ENCODE data around the gene RALGAPA1.
"Not testable (repeated sequence)": the region's sequence is repeated elsewhere in the genome, so short reads cannot be mapped to it uniquely, and the experiment has no call there.

The RALGAPA1 gene

GRCh38 chr14:35821564-35822411 lies 12.7 kb upstream of the RALGAPA1 start:
- no peak for DNase-seq

GRCh38 chr14:35819591-35820540 lies 10.8 kb upstream of the RALGAPA1 start:
- no peak for DNase-seq

- no peak for DNase-seq
Observed at GRCh38 chr14:35818346-35819115, 9.4 kb upstream of the RALGAPA1 start.

GRCh38 chr14:35814371-35815005 lies 5.4 kb upstream of the RALGAPA1 start:
- peak; percentile 20 for DNase-seq

GRCh38 chr14:35810963-35811362 lies 1.9 kb upstream of the RALGAPA1 start:
- DNase-seq = no peak

GRCh38 chr14:35809597-35809996 lies 502 bp upstream of the RALGAPA1 start:
- no peak for DNase-seq

GRCh38 chr14:35808076-35808637 lies 938 bp downstream of the RALGAPA1 start:
- DNase-seq = no peak

- DNase-seq = no peak
Observed at GRCh38 chr14:35807131-35807961, 1.7 kb downstream of the RALGAPA1 start.

- no peak for DNase-seq
Observed at GRCh38 chr14:35806006-35806907, 2.8 kb downstream of the RALGAPA1 start.

- no peak for DNase-seq
Observed at GRCh38 chr14:35797796-35798195, 11.3 kb downstream of the RALGAPA1 start.

GRCh38 chr14:35789651-35790050 lies 19.4 kb downstream of the RALGAPA1 start:
- no peak for DNase-seq

- no peak for DNase-seq
Observed at GRCh38 chr14:35786856-35787255, 22.2 kb downstream of the RALGAPA1 start.

- DNase-seq = no peak
Observed at GRCh38 chr14:35783699-35784098, 25.4 kb downstream of the RALGAPA1 start.

- no peak for DNase-seq
Observed at GRCh38 chr14:35779368-35779767, 29.7 kb downstream of the RALGAPA1 start.

- not testable (repeated sequence) for DNase-seq
Observed at GRCh38 chr14:35777550-35777949, 31.5 kb downstream of the RALGAPA1 start.

GRCh38 chr14:35776823-35777222 lies 32.3 kb downstream of the RALGAPA1 start:
- no peak for DNase-seq

GRCh38 chr14:35776085-35776484 lies 33.0 kb downstream of the RALGAPA1 start:
- not testable (repeated sequence) for DNase-seq

GRCh38 chr14:35766700-35767082 lies 42.4 kb downstream of the RALGAPA1 start:
- no peak for DNase-seq

- DNase-seq = no peak
Observed at GRCh38 chr14:35766036-35766699, 42.9 kb downstream of the RALGAPA1 start.
